SW 1271 (cell line): ENCODE data around the gene LMO4.

Experiments
- DNase-seq, 2 experiments: peaks; one replicate each; lab custom pipeline; 2025; lab: John Stamatoyannopoulos, UW

Gene LMO4, protein sequence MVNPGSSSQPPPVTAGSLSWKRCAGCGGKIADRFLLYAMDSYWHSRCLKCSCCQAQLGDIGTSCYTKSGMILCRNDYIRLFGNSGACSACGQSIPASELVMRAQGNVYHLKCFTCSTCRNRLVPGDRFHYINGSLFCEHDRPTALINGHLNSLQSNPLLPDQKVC

DNA sequence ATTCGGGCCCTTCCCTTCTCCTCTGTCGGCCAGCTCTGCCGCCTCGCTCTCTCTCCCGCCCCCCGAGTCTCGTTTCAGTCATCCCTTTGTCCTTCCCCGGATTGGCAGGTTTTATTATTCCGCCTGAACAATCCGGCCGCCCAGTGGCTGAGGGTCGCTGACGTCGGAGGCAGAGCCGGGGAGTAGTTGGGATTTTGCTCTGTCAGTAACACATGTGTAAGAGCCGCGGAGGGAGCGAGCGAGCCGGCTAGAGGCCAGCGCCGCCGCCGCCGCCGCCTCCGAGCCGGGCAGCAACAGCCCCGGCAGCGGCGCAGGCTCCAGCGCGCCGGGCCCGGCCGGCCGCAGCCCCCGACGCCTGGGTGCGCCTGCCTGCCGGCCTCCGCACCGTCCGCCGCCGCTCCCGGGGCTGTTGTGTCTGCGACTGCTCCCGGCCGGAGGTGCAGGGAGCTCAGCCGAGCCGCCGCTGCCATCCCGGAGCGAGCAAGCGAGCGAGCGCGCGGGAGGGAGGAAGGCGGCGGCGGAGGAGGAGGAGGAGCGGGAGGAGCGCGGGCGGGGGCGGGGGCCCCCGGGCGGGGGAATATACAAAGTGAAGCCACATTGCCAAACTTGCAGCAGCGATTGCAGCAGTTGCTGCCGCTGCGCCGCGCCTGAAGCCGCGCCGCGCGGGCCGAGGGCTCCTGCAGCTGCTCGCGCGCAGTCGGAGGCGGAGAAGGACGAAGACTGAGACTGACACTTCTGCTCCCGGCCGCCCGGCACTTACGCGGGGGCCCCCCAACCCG is at the start of gene LMO4:
TSS of gene LMO4 (plus strand) at position 609 of the 779 bp plus-strand sequence. CDS start 3,136 bp downstream, outside the sequence.
- peak; percentile 83 to 91 for DNase-seq

DNA sequence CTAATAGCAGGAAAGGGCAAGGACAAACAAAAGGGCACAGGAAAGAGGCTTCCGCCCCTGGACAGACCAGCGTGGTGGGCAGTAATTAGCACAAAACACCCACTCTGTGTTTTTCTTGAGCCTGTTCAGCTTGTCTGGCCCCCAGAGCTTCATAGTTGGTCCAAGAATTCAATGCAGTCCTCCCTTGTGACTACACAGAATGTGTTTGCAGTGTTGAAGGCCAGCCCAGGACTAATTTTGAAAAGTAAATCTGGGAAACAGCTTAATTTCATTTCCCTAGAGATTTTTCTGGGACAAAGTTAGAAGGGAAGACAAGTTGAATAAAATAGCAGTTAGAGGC is 49.2 kb upstream of the LMO4 start:
- DNase-seq: no peak

DNA sequence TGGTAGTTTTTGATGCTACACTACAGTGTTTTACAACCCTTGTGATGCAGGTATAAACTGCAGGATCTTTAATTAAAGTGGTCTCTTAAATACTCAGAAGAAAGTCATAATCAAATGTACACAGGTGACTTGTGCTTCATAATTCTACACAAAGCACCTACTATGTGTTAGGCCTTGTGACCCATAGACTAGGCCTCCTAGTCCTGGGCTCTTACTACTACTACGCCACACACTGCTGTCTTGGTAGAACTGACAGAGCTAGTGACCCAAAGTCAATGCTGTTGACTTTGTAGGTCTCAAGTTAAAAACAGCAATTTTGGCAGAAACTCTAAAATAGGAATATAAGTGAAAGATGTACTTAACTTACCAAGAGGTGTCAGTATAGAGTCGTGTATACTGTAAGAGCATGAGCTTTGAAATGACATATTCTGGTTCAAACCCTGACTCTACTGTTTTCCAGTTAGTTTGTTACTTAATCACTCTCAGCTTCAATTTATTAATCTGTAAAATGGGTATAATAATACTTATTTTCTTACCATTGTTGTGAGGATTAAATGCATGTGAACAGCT is 48.6 kb upstream of the LMO4 start:
- peak in 1 of 2 experiments; percentile 5 for DNase-seq

DNA sequence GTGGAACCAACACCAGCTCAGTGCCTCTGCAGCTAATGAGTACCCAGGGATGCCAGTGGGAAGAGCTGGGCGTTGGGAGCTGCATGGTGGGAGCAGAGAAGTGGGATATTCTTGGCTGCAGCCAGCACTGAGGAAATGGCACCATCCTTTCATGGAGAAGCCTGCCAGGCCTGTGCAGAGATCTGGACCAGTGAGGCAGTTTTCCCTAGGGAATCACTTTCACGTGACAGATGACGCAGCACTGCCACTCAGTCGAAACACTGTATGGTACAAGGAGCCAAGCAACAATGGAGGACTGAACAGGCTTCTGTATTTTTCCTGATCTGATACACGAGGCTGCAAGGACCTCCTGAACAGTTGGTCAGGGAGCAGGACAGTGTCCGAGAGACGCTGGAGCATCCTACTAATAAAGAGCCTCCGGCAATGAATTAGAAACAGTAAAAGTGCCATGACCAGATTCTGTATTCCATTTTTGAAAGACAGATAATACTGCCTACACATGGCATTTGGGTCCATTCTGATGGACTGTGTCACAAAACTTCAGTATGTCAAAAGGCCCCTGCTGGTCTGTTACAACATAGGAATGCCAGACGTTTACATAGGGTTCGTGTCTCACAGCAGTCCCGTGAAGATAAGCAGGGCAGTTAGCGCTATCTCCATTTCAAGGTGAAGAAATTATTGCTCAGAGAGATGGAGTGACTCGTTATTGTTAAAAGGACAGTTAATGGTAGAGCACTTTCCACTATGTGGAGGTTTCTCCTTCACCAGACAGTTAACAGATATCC is 44.0 kb upstream of the LMO4 start:
- no peak for DNase-seq

DNA sequence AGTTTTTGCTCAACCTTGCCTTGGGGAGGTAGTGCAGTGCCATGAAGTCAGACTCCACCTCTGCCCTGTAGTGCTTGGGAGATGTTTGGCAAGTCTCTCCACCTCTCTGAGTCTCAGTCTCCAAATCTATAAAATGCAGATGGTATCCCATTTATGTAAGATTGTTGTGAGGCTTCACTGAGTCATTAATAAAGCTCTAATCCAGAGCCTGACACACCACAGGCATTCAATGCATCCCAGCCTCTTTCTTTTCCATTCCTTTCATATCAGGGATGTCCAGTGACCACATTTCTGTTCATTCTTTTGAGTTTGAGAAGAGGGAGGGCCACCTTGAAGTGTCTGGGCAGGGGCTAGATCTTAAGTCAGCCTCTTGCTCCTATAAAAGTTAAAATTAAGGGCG is 37.6 kb upstream of the LMO4 start:
- DNase-seq: no peak

DNA sequence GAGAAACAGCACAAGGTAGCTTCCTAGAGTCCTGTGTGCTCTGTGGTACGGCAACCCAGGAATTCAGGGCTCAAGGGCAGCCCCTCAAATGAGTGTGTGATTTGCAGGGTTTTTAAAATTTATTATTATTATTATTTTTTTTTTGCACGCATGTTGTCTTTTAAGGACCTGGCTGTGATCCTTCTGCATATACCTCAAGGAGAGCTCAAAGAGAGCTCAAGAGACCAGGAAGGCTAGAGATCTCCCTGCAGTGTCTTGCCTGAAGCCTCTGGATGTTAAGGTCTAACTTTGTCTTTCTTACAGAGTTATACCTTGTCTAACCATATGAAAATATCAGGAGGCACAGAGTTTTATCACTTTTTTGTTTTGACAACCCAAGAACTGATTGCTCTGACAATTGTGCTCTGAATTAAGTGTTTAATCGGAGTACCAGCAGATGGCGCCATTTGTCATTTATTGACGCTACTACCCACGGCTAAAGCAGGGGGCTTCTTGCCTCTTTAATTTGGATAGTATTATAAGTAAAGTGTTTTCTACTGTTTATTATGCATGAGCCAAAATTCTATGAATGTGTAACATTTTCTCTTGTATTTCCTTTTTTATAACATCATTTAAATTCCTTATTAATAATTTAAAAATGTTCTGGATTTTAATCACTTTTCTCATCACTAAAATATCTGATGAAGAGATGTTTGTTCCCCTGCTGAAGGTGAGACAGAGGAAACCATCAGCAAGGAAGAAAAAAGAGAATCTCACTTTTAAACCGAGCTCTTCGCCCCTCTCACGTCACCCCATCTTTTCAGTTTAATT is 35.8 kb upstream of the LMO4 start:
- DNase-seq: peak in 1 of 2 experiments; percentile 32

DNA sequence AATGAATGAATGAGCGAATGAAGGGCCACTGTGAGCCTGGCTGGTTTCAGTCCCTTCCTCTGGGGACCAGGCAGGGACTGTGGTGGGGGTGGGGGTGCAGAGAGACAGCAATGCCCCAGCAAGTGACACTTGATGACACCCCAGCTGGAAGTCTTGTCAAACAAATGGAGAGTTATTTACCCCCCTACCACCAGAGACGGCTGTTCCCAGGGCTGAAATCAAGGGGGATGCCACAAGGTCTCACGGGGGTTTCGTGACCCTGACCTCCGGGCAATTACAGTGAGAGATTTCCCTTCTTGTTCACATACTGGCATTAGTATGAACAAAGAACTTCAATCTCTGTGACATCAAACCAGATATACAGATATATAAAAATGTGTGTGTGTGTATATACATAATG is 34.0 kb upstream of the LMO4 start:
- no peak for DNase-seq

DNA sequence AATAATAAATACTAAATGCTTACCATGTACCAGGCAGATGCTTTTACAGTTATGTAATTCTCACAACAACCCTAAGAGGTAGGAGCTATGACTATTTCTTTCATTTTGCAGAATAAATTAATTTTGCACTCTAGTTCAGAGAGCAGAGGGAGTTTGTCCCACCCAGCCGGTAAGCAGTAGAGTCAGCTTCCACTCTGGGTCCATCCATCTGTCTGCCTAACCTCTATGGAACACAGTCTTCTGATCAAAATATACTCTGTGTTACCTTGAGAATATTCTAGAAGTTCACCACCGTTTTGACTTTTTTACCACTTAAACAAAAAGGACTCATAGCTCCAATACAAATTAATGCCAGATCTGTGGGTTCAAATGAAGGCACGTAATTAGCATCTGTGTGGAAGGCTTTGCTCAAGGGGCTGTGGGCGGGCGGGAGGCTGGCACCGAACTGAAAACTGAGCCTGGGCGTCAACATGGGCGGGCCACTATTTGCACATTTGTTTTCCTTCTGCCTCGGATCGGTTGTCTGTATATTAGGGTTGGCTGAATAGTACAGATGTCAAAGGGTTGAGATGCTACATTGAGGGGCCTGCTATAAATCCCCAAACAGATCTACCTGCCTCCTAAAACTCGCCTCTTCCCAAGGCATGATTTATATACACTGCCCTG is 33.1 kb upstream of the LMO4 start:
- DNase-seq: no peak

DNA sequence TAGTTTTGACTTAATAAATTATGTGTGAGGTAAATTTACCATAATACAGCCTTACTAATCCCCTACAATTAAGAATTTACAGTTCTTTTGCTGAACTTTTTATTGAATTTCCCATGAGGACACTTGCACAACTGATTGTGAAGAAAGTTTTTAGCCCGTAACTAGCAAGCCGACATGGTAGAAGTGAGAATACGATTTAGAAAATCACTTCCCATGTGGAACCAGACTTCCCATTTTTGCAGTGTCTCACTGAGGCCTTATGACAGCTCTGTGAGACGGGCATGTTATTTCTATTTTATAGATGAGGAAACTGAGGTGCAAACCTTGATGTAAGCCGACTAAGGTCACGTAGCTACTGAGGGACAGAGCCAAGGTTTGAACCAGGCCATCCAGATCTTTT is 32.5 kb upstream of the LMO4 start:
- no peak for DNase-seq

DNA sequence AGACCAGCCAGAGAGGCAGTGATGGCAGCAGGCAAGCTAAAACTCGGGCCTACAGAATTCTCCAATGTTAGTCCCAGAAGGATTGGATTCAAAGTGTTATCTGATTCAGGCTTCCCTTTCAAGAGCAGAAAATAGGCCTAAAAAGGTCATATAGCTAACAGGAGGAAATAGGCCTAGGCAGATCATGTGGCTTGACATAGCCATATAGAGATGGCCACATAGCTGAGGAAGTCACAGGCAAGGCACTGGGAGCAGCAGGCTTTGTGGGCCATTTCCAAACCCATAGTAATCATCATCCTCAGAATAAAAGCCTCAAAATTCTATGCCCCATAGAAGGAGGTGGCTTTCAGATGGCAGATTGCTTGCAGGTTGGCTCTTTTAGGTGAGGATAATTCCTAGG is 29.0 kb upstream of the LMO4 start:
- DNase-seq: no peak

DNA sequence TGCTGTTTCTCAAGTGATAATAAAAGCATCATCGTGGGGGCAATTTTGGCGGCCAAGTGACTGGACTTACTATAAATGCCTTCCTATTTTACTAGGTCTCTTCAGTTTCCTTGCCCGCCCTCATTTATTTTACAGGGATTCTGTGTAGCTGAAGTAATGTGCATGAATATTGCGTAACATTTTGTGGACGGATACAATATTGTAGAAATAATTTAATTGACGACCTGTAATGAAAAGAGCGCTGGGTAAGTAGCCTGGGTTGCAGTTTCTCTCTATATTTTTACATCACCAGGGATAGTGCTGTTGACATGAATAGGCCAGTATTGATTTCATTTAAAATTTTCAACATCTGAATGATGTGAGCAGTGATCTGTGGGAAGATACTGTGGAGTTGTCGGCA is 28.1 kb upstream of the LMO4 start:
- DNase-seq: no peak

DNA sequence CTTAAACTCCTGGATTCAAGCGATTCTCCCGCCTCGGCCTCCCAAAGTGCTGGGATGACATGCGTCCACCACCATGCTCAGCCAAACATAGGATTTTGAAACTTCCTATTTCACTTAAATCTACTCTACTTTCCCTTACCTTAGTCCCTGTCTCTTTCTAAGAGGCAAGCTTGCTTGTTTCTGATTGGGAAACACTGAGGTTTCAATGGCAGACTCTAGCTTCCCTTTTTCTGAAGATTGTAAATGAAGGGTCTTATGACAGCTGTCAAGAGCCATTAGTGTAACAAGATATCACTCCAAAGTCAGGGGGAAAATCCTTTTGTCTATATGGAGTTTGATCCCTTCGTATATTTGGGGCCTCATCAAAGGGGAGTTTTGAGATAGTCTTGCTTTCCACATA is 23.5 kb upstream of the LMO4 start:
- DNase-seq: no peak

DNA sequence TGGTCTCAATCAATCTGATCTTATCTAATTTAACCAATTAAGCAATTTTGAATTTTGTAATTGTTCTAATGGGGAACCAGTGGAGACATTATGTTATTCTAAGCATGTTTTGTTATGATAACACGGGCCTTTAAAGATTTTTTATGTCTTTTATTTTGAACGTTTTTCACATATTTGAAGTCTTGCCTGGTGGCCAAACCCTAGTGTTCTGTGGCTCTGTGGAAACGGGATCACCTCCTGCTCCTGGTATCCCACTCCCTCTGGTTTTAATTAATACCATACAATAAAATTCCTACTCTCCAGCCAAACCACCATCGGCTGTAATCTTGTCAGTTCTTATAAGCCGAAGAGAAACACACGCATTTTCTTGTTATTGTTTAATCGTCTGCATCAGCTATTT is 22.9 kb upstream of the LMO4 start:
- no peak for DNase-seq

DNA sequence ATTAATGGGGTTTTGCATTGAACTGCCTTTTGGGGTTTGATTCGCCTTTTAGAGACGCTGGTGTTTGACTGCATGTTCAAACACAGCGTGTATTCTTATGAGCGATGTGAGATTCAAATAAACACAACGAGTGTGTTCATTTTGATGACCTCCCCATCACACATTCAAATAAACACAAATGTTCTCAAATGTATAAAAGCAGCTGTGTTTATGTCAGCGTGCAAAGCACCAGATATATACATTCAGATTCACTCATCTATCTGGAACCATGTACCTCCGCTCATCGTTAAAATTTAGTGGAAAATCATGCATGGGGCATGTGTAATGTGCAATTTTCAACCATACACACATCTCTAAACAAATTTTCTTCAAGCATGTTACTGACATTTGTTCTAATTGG is 21.4 kb upstream of the LMO4 start:
- DNase-seq: no peak

DNA sequence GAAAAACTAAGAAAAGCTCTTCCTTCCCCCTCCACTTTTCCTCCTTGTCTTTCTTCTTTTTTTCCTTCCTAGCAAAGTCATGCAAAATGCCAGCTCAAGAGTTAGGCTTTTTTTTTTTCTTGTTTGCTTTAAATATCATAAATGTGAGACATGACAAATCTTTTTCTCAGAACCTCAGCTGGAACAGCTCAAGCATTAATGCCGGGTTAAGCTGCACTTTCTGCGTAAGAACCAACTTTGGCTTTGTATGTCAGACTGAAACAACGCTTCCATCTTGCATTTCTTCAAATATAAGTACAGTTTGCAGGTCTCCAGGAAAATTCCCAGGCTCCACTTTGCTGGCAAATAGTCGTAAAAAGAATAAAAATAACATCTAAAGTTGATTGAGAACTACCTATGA is 20.7 kb upstream of the LMO4 start:
- no peak for DNase-seq

DNA sequence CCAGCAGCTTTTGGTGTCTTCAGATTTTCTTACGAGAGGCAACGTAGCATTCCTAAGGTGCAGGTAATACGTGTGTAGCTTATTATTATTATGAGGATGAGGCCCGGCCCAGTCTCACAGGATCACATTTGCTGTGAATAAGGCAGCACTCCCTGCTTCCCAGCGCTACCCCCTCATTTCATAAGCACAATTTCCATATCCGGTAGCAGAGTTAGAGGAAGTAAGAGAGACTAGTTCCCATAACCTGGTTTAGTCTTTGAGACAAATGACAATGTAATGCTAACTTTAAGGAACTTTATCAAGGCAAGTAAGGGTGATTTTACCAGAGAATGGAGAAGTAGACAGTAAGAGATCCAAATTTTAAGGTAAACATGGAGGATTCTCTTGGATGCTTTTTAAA is 14.6 kb upstream of the LMO4 start:
- no peak for DNase-seq

DNA sequence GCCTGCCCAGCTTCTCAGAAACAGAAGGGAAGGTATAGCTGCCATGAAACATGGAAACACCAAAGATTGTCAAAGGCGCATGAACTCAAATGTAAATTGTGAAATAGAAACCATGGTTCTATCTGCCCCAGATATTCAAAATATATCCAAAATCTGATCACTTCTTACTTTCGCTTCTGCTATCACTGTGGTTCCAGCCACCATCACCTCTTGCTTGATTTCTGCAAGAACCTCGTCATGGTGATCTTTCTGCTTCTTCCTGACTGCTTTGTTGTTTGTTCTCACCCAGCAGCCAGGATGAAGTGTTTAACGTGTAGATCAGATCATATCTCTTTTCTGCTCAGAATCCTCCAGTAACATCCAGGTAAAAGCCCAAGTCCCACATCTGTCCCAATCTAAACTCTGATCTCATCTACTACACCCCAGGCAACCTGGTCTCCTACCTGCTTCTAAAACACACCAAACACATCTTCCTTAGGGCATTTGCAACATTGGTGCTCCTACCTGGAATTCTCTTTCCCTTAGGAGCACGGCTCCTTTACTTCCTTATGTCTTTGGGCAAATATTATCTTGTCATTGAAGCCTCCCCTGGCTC is 10.5 kb upstream of the LMO4 start:
- DNase-seq: no peak

DNA sequence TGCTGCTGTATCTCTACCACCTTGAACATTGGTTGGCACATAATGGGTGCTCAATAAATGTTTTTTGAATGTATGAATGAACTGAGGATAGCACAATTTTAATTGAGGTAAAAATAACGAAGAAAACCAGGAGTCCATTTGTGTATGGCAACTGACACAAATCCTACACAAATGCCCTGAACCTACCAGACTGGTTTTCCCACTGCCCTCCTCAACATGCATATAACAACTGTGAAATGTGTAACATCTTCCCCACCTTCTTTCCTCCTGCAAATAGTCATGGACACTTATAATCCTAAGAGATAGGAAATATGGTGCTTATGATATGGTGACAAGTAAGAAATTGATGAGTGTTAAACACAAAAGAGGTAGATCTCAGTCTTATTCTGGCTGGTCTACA is 9.9 kb upstream of the LMO4 start:
- DNase-seq: no peak

DNA sequence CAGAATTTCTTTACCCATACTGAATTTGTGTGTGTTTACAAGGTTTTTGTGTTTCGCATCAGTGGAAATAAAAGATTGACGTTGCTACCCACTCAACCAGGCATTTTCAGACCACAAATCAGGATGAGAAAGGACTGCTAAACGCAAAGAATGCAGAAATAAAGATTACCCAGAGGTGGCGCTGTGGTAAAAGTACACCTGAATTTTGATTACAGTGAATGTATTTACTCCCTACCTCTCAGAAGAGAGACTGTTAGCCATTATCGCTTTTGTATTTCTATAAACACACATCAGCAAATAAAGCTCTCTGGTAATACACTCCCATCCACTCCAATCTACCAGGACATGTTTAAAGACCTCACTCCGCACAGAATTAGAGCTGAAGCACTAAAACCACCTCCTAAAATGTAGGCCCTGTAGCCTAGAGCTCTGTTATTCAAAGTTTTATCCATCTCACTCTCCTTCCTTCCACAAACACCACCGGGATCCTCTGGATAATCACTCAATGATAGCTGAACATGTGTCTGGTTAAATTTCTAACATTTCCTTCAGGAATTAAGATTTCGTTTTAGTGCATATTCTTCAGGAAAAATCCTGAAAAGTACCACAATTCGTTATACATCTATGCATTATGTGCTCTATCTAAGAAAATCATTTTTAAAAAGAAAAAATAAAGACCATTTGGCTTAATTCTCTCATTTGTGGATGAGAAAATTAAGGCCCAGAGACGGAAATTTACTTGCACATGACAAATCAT is 2.5 kb upstream of the LMO4 start:
- DNase-seq: peak in 1 of 2 experiments; percentile 49
